Uterus (tissue), 4 donors: ENCODE data around the gene EPM2A. TPM values are rescaled to one million over a fixed set of nuclear protein-coding genes. Genes with fewer than 3 reads are reported as not detected.

Source experiments
- DNase-seq, 2 donors: peaks; one replicate each; pipeline ENCODE4 v3.0.0-alpha.2; 2019 to 2020
- H3K27ac ChIP-seq, 2 donors: fragments of 200-600 bp; sonication (generic); 1 replicate in 1 of 2; 2 replicates in 1 of 2; pipeline ENCODE4 v1.5.1; 2016 to 2018
- H3K27me3 ChIP-seq, 2 donors: fragments of 200-600 bp; sonication (generic); one replicate each; pipeline ENCODE4 v1.5.1; 2018 to 2019; ENCODE audit warnings: control low read depth in 1 of 2
- H3K36me3 ChIP-seq, 2 donors: fragments of 200-600 bp; sonication (generic); one replicate each; pipeline ENCODE4 v1.5.1; 2019; ENCODE audit warnings: control low read depth in 1 of 2
- H3K4me1 ChIP-seq, 2 donors: fragments of 200-600 bp; sonication (generic); one replicate each; pipeline ENCODE4 v1.5.1; 2018 to 2019; ENCODE audit warnings: control low read depth in 1 of 2
- H3K4me3 ChIP-seq, 2 donors: fragments of 200-600 bp; sonication (generic); 1 replicate in 1 of 2; 2 replicates in 1 of 2; pipeline ENCODE4 v1.5.1; 2018 to 2019; ENCODE audit warnings: mild to moderate bottlenecking in 1 of 2
- H3K9me3 ChIP-seq, 2 donors: fragments of 200-600 bp; sonication (generic); one replicate each; pipeline ENCODE4 v1.5.1; 2019; ENCODE audit warnings: control low read depth in 1 of 2
- POLR2A ChIP-seq, 2 donors: fragments of 450-650 bp; IDR thresholded peaks; one replicate each; pipeline ENCODE4 v1.6.1; 2016; ENCODE audit warnings: antibody characterized with exemption in 2 of 2, mild to moderate bottlenecking in 1 of 2, moderate library complexity in 1 of 2
- intact Hi-C: fragments of 100-400 bp; cut with DNase I; formaldehyde crosslinking; loops from one replicate; pipeline ENCODE4 v1.15.1; 2023; ENCODE audit warnings: low total_unique reads
- total RNA-seq, 4 donors: library from RNA; depleted of rRNA in 3 of 4; stranded (reverse); fragments of >200 nt in 3 of 4; gene quantifications; one replicate each; pipeline versions ENCODE4 v1.1.0 to v1.2.4, GENCODE V29; 2014 to 2023
- TF ChIP-seq, protein P1 (sequence below), 4 experiments: fragments of 200-600 bp in 2 of 4; fragments of 450-650 bp in 2 of 4; sonication (generic) in 2 of 4; IDR thresholded peaks; one replicate each; pipeline ENCODE4 v1.5.1; 2016 to 2019; ENCODE audit warnings: antibody characterized with exemption in 4 of 4, mild to moderate bottlenecking in 2 of 4, moderate library complexity in 1 of 4
- donor health status: DM: yes; HTN: yes; CAD: no.

Gene EPM2A
- total RNA-seq, 4 donors from 2014 or later: 15.4 to 21.8 (median 18.7) TPM

DNA sequence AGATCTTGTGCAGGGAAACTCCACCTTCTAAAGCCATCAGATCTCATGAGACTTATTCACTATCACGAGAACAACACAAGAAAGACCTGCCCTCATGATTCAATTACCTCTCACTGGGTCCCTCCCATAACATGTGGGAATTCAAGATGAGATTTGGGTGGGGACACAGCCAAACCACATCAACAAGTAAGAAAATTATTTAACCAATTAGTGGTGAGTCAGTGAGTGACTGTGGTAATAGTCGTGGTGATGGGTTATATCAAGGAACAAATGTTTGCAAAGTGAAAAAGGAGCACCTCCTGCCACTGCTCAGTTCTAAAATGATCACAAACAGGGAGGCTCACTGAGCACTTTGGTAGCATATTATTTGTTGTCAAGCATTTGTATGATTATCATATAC lies 20.6 kb downstream of the EPM2A start:
- no peaks in the 10 kb centered on the region for H3K9me3 ChIP-seq
- H3K36me3 ChIP-seq: no peaks in the 10 kb centered on the region
- intact Hi-C loops: no loop called here
- no peak overlapping the region for H3K4me3 ChIP-seq
- no peak for DNase-seq
- TF ChIP-seq, protein P1, sequence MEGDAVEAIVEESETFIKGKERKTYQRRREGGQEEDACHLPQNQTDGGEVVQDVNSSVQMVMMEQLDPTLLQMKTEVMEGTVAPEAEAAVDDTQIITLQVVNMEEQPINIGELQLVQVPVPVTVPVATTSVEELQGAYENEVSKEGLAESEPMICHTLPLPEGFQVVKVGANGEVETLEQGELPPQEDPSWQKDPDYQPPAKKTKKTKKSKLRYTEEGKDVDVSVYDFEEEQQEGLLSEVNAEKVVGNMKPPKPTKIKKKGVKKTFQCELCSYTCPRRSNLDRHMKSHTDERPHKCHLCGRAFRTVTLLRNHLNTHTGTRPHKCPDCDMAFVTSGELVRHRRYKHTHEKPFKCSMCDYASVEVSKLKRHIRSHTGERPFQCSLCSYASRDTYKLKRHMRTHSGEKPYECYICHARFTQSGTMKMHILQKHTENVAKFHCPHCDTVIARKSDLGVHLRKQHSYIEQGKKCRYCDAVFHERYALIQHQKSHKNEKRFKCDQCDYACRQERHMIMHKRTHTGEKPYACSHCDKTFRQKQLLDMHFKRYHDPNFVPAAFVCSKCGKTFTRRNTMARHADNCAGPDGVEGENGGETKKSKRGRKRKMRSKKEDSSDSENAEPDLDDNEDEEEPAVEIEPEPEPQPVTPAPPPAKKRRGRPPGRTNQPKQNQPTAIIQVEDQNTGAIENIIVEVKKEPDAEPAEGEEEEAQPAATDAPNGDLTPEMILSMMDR (IDR thresholded peaks at IDR 0.05): no peak
- no peak for TF ChIP-seq POLR2A (IDR thresholded peaks at IDR 0.05)
- no peaks in the 10 kb centered on the region for H3K4me1 ChIP-seq
- H3K27me3 ChIP-seq: no peaks in the 10 kb centered on the region
- H3K27ac ChIP-seq: no peak overlapping the region

GRCh38 chr6:145713773-145714172 lies 21.5 kb downstream of the EPM2A start:
- no peaks in the 10 kb centered on the region for H3K27me3 ChIP-seq
- intact Hi-C loops: no loop called here
- TF ChIP-seq POLR2A (IDR thresholded peaks at IDR 0.05): no peak
- TF ChIP-seq, protein P1 (IDR thresholded peaks at IDR 0.05): no peak
- no peak overlapping the region for H3K4me3 ChIP-seq
- H3K36me3 ChIP-seq: no peaks in the 10 kb centered on the region
- no peak for DNase-seq
- no peak overlapping the region for H3K27ac ChIP-seq
- no peaks in the 10 kb centered on the region for H3K9me3 ChIP-seq
- H3K4me1 ChIP-seq: no peaks in the 10 kb centered on the region

GRCh38 chr6:145711372-145711771 lies 23.9 kb downstream of the EPM2A start:
- no peak for DNase-seq
- TF ChIP-seq, protein P1 (IDR thresholded peaks at IDR 0.05): no peak
- no peak for TF ChIP-seq POLR2A (IDR thresholded peaks at IDR 0.05)
- H3K9me3 ChIP-seq: no peaks in the 10 kb centered on the region
- H3K4me3 ChIP-seq: no peak overlapping the region
- H3K27ac ChIP-seq: no peak overlapping the region
- no peaks in the 10 kb centered on the region for H3K4me1 ChIP-seq
- H3K27me3 ChIP-seq: no peaks in the 10 kb centered on the region
- intact Hi-C loops: no loop called here
- H3K36me3 ChIP-seq: no peaks in the 10 kb centered on the region

- H3K9me3 ChIP-seq: no peaks in the 10 kb centered on the region
- H3K4me3 ChIP-seq: no peak overlapping the region
- H3K27me3 ChIP-seq: no peaks in the 10 kb centered on the region
- no peak overlapping the region for H3K27ac ChIP-seq
- H3K4me1 ChIP-seq: no peaks in the 10 kb centered on the region
- intact Hi-C loops: no loop called here
- no peaks in the 10 kb centered on the region for H3K36me3 ChIP-seq
- no peak for DNase-seq
- no peak for TF ChIP-seq POLR2A (IDR thresholded peaks at IDR 0.05)
- TF ChIP-seq, protein P1 (IDR thresholded peaks at IDR 0.05): no peak
Observed at GRCh38 chr6:145707397-145707796, 27.9 kb downstream of the EPM2A start.

- no peak for DNase-seq
- no peaks in the 10 kb centered on the region for H3K4me1 ChIP-seq
- intact Hi-C loops: no loop called here
- H3K36me3 ChIP-seq: no peaks in the 10 kb centered on the region
- no peaks in the 10 kb centered on the region for H3K27me3 ChIP-seq
- no peaks in the 10 kb centered on the region for H3K9me3 ChIP-seq
- no peak for TF ChIP-seq POLR2A (IDR thresholded peaks at IDR 0.05)
- TF ChIP-seq, protein P1 (IDR thresholded peaks at IDR 0.05): no peak
- no peak overlapping the region for H3K27ac ChIP-seq
- no peak overlapping the region for H3K4me3 ChIP-seq
Observed at GRCh38 chr6:145705561-145705960, 29.8 kb downstream of the EPM2A start.
